T47D (cell line): ENCODE data around the gene FAM149A.

Source experiments
- DNase-seq, 2 experiments: peaks; one replicate each; pipeline versions ENCODE4 v3.0.0 to v3.0.0-alpha.2; 2011 to 2012; ENCODE audit warnings: low read depth in 1 of 2, low spot score in 1 of 2
- JUND ChIP-seq: IDR thresholded peaks from 2 replicates; pipeline ENCODE4 v1.6.1; 2012; ENCODE audit warnings: low read depth
- in situ Hi-C: cut with HindIII; loops from 2 replicates; pipeline ENCODE4 v1.10.0; 2016; ENCODE audit warnings: low sequenced_read_pairs, low pct_unique_long_range_greater_than_20kb

Gene FAM149A

DNA sequence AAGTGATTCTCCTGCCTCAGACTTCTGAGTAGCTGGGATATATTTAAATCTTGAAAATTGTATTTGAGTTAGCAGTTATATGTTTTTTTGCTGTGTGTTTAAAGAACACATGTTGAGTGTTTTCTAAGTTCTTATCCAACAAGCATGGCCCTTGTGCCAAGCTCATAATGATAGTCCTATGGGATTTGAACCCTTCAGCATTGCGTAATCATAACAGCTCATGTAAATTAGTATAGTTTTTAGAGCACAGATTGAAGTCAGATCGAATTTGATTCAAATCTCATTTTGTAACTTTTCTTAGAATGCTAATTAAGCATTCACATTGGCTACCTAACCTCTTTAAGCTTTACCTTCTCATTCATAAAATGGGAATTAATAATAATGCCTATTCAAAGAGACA, 12.2 kb downstream of the FAM149A start:
- no peak for DNase-seq
- TF ChIP-seq JUND = no peak
- in situ Hi-C loops = no loop called here

DNA sequence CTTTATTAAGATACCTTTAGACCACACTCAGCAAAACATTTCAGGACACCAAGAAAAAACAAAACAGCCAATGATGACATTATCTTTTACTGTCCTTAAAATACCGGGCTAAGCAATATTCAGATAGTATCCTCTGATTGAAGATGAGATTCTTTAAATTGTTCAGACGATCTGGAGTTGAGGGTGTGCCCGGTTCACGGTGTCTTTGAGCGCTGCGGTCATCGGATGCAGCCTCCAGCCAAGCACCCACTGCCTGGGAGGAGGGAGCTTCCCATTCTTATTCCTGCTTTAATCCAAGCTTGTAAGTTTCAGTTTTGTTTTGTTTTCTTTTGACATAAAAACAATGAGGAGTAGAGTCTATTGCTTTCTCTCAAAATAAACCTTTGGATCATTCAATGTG, 14.1 kb downstream of the FAM149A start:
- no peak for TF ChIP-seq JUND
- no peak for DNase-seq
- in situ Hi-C loops = no loop called here

DNA sequence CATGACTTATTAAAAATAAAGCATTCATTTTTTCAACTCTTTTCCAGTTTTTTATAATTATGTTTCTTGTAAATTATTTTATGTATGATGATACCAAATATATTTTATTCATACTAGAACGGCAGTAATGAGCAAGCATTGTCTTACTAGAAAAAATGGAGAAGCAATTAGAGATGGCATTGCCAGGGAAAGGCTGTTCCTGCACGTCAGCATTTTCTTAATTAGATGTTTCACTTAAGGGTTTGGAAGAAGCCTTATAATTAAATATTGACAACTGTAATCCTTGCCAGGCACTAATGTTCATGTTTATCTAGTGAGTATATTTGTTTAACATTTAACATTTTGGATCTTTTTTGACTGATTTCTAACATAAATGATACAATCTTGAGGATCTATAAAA, 16.6 kb downstream of the FAM149A start:
- no peak for TF ChIP-seq JUND
- DNase-seq = no peak
- in situ Hi-C loops = no loop called here

DNA sequence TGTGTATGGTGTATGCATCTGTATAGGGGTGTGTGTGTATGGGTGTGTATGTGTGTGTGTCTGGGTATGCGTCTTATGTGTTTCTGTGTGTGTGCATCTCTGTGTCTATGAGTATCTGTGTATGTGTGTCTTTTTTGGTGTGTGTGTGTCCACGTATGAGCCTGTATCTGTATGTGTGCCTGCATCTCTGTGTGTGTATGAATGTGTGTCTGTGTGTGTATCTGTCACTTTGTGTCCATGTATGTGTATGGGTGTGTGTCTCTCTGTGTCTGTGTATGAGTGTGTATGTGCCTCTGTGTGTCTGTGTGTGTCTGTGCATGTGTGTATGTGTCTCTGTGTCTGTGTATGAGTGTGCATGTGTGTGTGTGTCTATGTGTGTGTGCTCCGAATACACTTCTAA, 24.3 kb downstream of the FAM149A start:
- in situ Hi-C loops = no loop called here
- no peak for TF ChIP-seq JUND
- DNase-seq = no peak

DNA sequence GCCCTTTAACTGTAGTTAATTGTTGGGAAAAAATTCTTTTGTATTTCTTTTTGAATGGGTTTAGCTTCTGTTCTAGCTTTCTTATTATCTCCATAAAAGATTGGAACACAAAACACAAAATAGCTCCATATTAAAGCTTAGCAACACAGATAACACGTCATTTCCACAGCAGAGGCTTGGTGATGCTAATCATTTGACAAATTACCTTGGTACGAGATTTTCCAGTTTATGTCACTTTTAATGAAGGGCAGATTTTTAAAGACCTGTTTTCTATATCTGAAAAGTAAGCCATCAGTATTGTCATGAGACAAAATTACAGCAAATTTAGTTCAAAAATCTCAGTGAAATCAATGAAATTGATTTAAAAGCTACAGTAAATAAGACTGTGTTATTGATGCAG, 27.4 kb downstream of the FAM149A start:
- no peak for TF ChIP-seq JUND
- DNase-seq = no peak
- in situ Hi-C loops = no loop called here

DNA sequence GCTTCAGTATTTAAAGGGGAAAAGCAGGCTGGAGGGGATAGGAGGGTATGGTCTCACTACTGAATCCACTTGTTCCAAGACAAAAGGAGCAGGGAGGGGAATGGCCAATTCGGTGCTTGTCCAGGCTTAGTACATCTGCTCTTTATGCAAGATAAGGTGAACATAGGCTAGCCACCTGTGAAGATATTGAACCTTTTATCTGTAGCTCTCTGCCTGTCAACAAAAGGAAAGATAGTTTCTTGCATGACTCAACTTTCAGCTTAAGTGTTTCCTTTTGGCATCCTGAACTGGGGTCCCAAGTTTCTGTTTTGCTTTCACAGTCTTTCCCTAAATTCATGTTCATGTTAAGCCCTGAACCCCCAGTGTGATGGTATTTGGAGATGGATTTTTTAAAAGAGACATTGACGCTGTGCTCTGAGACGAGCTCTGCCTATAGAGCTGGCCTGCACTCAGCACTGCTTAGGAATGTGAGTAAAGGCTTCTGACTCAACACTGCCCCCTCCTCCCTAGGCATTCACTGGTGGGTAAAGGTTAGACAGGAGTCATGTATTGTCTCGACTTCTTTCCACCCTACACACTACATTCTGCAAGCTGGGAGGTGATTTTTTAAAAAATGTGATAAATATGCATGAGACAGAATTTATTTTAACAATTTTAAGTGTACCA, 28.2 kb downstream of the FAM149A start:
- in situ Hi-C loops = no loop called here
- peak in 1 of 2 experiments; percentile 49 for DNase-seq
- TF ChIP-seq JUND = no peak

DNA sequence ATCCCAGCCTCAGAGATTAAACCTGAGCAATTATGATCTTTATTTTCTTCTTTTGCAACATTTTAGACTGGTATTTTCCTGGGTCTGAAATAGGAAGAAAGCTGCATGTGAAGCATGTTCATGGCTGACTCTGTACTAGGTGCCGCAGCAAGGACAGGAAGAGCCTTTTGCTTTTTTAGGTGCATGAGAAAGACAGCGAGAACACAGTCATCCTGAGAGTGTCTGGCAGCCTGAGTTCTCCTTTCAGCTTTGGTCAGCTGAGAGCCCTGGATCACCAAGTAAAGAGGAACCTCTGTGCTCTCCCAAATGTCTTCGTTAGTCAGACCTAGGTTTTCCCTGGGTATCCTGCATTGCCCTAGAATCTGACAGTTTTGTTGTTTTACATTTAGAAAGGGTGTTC, 29.8 kb downstream of the FAM149A start:
- no peak for TF ChIP-seq JUND
- in situ Hi-C loops = no loop called here
- no peak for DNase-seq

DNA sequence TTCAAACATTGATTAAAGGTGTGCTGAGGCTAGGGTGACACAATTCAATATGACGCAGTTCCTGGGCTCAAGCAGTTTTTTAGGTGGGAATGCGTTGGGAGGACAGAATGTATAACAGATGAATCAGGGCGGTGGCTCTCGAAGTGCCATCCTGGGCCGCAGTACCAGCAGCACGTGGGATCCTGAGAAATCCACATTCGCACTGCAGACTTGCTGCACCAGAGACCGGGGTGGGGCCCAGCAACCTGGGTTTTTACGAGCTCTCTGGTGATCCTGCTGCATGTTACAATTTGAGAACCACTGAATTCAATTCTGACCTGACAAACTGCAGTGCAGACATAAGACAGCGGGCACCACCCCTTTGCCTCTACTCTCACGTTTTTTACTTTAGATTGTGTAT, 30.4 kb downstream of the FAM149A start:
- in situ Hi-C loops = no loop called here
- DNase-seq = no peak
- no peak for TF ChIP-seq JUND

DNA sequence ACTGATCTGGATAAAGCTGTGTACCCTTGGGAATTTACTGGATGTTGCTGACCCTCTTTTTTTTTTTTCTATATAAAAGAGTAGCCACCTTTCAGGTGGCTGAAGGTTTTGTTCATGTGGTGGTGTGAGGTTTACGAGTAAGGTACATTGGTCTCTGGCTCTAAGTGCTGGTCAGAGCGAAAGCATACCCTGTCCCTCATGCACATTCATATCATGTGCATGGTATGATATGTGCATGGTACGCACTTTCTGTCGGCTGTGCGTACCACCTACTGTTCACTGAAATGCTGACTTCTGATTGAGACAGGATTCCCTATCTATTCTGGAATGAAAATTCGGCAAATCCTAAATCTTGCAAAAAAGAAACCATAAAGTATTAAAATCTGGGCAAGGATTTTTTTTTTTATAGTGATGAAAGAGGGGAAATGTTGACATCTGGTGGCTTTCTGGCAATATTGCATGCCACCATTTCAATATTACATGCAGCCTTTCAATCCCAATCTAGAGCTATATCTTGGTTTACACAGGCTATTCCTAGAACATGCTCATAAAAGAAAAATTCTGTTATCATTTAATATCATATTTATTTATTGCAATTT, 32.8 kb downstream of the FAM149A start:
- TF ChIP-seq JUND = no peak
- peak; percentile 16 to 38 for DNase-seq
- in situ Hi-C loops = no loop called here

DNA sequence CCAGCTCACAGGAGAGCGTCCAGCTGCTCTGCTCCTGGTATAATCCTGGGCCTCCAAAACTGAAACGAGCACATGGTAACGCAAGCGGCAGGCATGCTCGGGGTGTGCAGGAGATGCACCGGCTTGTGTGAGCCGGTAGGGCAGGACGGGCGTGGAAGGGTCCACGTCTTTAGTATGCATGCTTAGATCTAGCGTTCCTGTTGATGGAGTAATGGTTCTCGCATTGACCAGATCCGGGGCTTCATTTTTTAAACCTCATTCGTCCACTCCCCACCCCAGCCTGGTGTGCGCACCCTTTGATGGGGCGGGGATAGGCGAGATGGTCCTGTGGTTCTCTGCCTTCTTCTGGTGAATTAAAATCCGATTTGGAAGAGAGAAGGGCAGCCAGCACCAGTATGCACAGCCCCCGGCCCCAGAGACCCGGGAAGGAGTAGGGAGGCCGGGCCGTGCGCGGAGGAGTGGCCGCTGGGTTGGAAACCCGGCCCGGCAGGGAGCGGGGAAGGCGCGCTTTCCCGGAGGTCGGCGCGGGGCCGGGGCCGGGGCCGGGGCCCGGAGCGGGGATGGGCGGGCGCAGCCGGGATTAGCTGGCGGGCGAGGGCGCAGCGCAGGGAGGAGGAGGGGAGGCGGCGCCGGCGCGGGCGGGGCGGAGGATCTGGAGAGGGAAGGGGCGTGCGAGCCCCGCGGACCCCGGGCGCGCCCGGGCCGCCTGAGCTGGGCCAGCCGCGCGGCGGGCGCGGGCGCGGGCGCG, 39.9 kb downstream of the FAM149A start:
- no peak for TF ChIP-seq JUND
- in situ Hi-C loops = no loop called here
- DNase-seq = peak; percentile 44 to 49

DNA sequence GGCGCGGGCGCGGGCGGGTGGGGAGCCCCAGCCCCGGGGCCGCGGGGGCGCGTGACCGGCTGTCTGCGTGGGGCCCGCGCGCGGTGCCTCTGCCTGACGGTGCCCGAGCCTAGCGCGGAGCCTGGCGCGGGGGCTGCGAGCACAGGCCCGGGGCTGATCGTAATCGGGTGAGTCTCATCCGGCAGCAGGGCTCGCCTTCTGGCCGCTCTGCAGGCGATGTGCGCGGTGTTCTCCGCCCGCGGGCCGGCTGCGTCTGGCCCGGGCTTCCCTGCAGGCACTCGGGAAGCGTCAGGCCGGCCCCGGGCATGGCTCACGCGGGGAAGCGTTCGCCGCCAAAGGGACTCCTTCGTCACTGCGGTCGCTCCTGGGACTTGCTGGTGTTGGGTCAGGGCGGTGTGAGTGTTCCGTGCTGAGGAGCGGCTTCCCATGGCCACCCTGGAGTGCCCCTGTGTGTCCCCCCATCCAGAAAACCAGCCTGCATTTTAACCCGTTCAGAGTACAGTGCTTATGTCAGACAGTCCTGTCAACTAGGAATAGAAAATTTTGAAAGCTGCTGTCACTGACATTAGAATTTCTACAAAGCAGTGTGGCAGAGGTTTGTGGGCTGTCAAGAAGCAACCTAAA, 40.6 kb downstream of the FAM149A start:
- TF ChIP-seq JUND = no peak
- DNase-seq = peak; percentile 38 to 55
- in situ Hi-C loops = no loop called here

DNA sequence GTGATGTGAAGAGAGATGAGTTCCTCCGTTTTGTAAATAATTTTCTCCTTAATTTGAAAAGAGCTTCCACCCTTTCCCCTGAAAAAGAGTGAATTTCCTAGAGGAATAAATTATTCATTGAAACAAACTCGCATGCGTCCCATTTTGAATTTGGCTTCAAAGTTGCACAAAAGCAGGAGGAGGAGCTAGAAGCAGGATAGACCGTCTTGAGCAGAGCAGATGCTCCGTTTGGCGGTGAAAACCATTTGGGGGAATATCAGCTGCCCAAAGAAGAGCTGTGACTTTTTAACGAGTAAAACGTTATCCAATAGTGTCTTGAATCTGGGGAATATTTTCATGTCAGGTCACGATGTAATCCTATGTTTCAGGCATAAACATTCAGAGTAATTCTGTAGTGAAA, 42.0 kb downstream of the FAM149A start:
- in situ Hi-C loops = no loop called here
- DNase-seq = no peak
- no peak for TF ChIP-seq JUND

DNA sequence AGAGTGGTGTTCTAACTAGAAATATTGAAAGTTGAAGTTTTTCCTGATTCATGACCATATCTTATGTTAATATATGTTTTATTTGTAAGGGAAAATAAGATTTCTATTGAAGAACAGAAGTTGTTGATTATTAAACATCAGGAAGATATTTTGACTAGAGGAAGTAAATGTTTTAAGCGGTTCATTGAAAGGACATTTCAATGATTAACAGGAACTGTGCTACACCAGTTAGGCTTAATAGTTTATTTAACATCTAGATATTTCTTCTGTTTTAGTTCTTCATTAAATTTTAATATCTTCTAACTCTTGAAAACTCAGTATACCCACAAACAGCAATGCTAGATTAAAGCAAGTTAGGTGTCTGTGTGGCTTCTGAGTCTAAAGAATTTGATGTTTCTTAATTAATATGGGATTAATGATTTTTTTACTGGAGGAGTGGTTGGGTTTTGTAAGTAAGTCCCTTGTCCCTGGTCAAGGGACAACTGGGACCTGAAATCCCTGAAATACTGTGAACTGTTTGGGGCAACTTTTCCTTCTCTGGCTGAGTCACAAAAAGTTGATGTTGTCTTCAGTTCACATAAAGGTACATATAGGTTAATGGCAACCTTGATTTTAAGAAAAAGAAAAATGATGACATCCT, 44.0 kb downstream of the FAM149A start:
- no peak for TF ChIP-seq JUND
- DNase-seq = no peak
- in situ Hi-C loops = no loop called here
